GM12874 (cell line): ENCODE data around the gene DPP6.

Experiments
- CTCF ChIP-seq: IDR thresholded peaks from 2 replicates; pipeline ENCODE4 v1.5.1; 2011; ENCODE audit warnings: low read depth, mild to moderate bottlenecking, control low read depth, low read length, moderate library complexity; ENCODE audit not compliant: insufficient read depth

The DPP6 gene

DNA sequence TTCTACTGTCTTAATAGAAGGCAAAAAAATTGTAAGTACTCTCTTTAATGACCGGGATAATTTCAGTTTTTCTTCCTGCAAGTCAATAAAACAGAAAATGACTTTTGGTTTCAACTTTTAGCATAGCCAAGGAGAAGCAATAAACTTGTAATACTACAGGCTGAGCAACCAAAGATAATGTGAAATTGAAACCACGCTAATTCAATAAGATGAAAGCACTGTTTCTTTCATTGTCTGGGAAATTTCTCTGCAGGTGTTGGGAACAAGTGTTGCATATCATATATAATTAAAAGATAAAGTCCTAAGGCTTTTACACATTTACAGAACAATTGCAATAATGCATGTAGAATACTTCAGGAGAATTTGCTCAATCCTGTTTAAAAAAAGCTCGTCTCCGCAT is 488.4 kb downstream of the DPP6 start:
- no peak for TF ChIP-seq CTCF

DNA sequence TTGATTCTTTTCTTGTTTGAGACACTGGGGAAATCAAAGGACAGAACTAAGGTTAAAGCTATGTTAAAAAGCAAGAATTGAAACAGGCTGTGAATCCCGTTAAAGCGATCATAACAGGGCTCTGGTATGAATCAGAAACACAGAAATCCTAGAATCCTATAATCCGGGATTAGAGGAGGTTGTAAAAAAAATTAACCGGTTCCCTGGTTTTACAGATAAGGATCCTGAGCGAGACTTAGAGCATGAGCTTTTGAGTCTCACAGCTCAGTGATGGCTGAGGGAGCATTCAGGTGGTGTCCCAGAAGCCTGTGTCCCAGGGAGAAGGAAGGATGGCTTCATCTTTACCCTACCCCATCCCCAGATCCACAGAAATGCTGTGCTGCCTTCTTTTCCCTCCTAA is 489.4 kb downstream of the DPP6 start:
- TF ChIP-seq CTCF: no peak

DNA sequence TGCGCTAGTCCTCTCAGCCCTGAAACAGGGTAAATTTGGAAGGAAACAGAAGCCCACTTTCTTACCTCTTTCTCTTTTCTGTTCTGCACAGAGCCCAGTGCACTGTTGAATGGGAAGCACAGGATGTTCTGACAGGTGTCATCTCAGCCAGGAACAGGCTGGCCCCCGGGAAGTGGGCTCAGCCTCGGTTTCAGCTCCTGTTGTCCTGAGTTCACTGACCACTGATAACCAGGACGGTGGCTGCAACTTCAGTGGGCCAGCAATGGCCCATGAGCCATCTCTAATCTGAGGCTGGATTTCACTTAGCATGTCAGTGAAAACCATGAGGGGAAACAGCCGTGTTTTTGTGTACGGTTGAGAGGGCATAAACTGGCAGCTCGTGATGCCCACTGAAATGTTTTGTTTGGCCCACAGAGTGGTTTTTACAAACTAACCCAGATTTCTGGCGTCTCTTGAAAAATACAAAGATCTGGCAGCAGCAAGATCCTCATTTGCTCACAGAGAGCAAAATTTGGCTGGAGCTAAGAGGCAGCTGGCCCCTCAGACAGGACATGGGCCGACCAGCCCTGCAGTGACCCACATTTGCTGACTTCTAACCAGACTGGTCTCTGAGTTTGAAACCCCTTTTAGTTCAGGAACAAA is 494.9 kb downstream of the DPP6 start:
- no peak for TF ChIP-seq CTCF

DNA sequence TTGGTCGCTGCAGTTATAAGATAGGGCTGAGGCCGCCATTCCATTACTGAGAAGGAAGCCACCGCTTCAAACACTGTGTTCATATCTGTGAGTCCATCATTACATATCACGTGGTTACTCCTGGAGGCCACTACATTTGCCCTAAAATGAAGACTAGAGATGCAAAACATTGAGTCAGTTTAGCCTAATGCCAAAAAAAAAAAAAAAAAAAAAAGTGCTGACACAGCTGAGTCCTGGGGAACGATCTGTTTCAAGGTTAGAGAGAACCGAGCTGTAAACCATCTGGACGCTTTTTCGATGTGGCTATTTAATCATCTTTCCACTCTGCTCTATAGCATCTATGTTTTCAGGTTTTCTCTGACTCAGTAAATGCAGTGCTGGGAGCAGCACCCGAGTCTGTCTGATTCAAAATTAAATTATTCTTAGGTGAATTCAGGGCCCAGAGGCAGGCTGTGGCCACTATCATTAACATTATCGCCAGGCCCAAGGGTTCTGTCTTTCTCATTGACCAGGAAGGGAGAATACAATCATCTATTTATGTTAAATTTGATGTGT is 501.6 kb downstream of the DPP6 start:
- TF ChIP-seq CTCF: no peak

DNA sequence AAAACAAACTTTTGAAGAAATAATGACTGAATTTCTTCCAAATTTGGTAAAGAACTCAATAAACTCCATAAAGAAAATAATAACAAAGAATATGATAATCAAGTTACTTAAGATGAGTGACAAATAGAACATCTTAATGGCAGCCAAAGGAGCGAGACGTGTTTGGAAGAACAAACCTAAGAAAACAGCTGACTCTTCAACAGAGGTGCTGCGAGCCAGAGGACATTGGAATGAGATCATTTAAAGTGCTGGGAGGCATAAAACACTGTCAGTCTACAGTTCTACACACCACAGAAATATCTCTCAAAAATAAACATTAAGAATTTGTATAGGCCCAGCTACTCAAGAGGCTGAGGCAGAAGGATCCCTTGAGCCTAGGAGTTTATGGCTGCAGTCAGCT is 507.3 kb downstream of the DPP6 start:
- TF ChIP-seq CTCF: no peak

DNA sequence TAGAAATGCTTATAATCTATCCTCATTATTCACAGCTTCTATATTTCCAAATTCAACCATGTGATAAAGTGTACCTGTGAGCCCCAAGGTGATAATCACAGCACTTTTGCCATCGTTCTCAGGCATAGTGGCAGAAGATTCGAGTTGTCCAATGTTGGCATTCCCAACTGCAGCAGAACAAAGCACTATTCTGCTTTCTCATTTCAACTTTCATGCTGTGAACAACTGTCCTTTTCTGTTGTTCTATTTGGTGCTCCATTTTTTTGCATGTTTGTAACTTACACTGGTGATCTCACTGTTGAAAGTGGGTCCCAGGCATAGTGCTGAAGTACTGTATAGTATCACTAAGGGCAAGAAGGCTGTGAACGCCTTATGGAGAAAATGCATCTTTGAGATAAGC is 512.5 kb downstream of the DPP6 start:
- TF ChIP-seq CTCF: no peak

DNA sequence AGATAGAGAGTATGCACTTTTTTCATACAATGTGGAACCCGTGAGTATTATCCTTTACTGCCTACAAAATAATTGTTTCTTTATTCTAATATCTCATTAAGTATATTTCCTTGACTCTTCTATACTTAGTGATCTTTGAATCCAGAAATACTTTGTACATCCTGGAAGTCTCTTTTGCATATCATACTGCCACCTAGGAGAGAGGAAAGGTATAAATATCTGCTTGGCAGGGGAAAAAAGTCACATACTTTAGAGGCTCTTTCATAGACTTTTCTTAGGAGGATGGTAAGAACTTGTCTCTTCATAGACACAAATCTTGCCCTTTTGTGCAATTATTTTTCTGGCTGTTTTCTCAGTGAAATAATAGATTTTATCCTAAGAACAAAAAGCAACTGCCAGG is 514.7 kb downstream of the DPP6 start:
- TF ChIP-seq CTCF: no peak
